Activated naive CD4-positive, alpha-beta T cell treated with anti-CD3 and anti-CD28 coated beads, Interleukin-2, amount 50 U/mL, for 16 hours (primary cell): ENCODE measurements around the gene WT1.

ENCODE experiments used
- DNase-seq: peaks from one replicate; pipeline ENCODE4 v3.0.0-alpha.2; 2020

The WT1 gene

DNA sequence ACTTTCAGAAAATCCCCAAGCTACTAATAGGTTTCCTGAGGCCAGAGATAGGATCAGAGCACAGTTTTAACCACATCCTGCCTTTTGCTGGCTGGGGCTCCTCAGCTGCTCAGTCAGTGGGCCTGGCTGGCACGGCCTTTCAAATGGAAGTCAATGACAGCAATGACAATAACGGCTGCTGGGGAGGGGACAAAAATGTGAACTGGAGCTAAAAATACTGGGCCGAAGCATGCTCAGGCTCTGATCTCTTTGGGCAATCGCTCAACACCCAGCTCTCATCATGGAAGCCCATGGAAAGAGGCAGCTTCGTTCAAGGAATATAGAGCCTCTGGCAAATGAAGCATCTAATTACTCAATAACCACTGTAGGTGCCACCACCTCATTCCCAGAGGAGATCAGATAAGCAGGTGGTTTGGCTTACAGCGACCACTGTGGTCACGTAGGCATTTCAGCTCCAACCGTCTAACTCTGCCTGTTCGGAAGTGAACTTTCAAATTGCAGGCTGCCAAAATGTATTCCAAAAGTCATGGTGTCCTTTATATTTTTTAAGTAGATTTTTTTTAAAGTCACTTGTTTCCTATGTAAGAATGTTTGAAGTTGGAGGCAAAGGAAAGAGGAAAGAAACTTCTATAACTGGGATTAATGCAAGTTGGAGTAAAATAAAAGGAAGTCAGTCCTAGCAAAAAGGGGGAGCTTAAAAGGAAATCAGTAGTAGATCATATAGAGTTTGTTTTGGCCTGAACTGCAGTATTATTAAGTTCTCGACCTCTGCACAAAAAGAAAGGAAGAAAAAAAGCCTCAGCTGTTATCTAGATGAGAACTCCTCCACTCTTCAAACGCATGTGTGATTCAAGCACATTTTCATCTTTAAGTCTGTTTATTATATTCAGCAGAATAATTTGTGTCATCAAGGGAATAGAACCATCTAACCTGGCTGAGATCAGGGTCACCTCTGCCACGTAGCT, 14.1 kb downstream of the WT1 start:
- DNase-seq = no peak

DNA sequence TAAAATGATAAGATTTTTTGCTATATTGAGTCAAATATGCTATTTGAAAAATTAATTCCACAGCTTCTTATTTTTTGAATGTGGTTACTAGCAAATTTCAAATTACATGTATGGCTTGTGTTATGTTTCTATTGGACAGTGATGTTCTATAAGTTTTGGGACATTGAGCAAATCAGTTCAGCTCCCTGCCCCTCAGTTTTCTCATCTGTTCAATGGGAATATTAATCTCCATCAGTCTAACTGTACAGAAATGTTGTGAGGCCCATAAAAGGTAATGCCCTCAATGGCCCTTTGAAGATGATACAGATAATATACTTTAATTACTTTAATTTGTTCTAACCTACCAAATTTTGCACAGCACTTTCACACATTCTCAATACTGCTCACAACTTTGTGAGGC, 15.2 kb downstream of the WT1 start:
- no peak for DNase-seq

DNA sequence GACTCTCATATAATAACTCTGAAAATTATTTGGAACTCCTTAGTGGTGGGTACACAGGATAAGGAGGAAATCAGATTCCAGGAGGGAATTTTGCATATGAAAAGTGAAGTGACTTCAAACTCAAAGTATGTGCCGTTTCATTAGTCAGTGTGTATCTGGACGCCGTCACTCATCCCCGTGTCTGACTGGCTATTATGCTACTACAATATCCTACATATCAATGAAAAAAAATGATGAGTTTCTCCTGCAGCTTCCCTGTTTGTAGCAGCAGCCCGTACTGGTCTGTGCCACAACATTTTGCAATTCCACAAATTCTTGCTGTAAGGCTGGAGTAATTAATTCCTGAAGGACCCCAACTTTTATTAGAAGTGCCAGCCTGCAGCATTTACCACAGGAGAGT, 16.5 kb downstream of the WT1 start:
- no peak for DNase-seq

GRCh38 chr11:32417806-32418205, 17.5 kb downstream of the WT1 start:
- DNase-seq = no peak

- DNase-seq = no peak
These were observed 19.0 kb downstream of the WT1 start for GRCh38 chr11:32416301-32416700.

GRCh38 chr11:32414925-32415324, 20.4 kb downstream of the WT1 start:
- no peak for DNase-seq

GRCh38 chr11:32411942-32412615, 23.3 kb downstream of the WT1 start:
- no peak for DNase-seq

DNA sequence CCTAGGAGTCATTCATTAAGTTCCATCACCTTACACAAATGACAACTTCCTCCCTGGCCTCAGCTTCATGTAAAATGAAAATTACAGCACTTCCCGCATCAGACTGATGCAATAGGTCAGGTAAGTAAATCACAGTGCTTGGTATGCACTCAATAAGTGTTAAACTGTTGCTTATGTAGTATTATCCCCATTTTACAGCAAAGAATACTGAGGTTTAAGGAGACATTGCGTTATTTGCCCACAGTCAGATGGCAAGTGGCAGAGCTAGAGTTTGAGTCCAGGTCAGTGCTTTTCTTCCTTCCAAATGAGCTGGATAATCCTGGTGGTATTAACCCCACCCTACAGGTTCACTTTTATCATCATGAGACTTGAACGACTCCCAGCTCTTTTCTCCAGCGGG, 29.7 kb downstream of the WT1 start:
- DNase-seq = no peak

GRCh38 chr11:32402836-32403235, 32.5 kb downstream of the WT1 start:
- DNase-seq = no peak

- DNase-seq = no peak
These were observed 34.5 kb downstream of the WT1 start for GRCh38 chr11:32400670-32401369.

GRCh38 chr11:32400196-32400595, 35.1 kb downstream of the WT1 start:
- no peak for DNase-seq

DNA sequence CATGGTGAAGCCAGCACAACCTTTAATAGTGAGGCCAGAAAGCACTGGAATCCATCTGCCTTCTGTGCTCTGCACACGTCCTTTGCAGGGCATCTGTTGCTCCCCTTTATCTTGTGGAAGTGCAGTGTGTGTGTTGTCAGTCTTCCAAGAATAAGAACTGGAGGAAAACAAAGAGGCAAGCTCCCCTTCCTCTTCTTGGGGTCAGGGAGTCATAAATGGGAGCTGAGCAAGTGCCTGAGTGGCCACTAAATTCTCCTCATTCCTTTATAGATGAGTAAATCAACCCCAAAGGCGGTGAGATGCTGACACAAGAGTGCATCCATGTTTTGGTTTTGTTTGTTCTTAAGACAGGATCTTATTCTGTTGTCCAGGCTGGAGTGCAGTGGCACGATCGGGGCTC, 38.3 kb downstream of the WT1 start:
- DNase-seq = no peak

GRCh38 chr11:32396331-32396730, 39.0 kb downstream of the WT1 start:
- DNase-seq = no peak

GRCh38 chr11:32395127-32395526, 40.2 kb downstream of the WT1 start:
- DNase-seq = no peak

- no peak for DNase-seq
These were observed 42.5 kb downstream of the WT1 start for GRCh38 chr11:32392840-32393239.

GRCh38 chr11:32391956-32392553, 43.3 kb downstream of the WT1 start:
- DNase-seq = no peak

DNA sequence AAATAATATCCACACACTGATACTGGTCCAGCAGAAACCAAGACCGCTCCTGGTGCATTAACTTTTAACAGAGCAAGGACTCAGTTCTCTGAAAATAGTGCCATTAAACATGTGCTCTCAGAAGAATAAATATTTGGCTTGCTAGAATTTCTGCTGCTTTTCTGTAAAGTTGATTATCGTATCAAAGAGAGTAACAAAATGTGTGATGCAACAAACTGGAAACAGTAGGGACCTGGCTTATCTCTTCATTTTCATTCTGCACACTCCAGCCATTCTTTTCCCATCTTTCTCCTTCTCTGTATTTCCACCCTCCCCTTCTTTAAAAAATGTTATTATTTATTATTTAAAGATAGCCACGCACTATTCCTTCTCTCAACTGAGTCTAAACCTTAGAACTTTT, 43.9 kb downstream of the WT1 start:
- no peak for DNase-seq

DNA sequence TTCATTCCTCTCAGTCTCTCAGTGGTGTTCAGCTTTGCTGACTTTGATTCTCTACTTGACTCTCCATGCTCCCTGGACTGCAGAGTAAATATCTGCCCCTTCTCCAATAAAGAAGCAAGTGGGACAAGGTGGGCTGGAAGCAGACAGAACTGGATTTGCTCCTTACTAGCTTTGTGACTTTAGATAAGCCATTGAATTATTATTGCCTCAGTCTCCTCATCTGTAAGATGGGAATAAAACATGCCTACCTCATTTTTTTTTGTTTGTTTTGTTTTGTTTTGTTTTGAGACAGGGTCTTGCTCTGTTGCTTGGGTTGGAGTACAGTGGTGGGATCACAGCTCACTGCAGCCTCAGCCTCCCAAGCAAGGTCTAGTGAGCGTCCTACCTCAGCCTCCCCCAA, 44.6 kb downstream of the WT1 start:
- no peak for DNase-seq

DNA sequence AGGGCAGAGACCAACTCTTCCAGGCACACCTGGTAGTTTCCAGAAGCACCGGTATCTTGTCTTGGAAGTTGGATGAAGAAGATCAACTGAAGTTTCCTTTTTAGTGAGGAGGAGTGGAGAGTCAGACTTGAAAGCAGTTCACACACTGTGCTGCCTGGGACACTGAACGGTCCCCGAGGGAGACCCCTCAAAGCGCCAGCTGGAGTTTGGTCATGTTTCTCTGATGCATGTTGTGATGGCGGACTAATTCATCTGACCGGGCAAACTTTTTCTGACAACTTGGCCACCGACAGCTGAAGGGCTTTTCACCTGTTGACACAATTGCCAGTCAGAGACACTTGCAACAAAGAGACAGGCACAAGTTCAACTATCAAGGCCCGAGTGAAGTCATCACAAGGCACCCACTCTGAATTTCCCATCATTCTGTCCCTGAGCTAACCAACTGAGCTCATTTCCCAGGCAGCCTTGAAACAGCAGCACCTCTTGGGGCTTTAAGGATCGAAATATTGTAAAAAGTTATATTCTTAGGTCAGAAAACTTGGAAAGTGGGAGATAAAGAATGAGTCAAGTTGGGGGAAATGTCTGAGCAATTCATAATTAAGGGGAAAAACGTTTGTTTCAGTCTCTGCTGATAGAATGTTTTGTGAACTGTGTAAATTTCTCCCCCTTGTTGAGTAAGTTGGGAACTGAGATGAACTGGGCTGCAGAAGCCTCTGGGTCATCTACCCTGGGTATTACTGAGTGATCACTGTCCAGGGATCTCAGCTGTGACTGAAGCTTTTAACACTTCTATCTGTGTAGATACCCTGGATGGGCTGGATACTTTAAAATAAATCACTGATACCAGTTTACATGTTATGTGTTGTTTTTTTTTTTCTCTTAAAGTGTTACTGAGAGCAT, 46.2 kb downstream of the WT1 start:
- no peak for DNase-seq

GRCh38 chr11:32388365-32388764, 47.0 kb downstream of the WT1 start:
- DNase-seq = no peak

- DNase-seq = no peak
These were observed 47.9 kb downstream of the WT1 start for GRCh38 chr11:32387411-32387810.

GRCh38 chr11:32386770-32387377, 48.5 kb downstream of the WT1 start:
- no peak for DNase-seq
